CD4-positive, alpha-beta T cell (primary cell): ENCODE data around the gene LRRC58. TPM values are rescaled to one million over a fixed set of nuclear protein-coding genes. Genes with fewer than 3 reads are reported as not detected.

Experiments
- ATAC-seq: fragments of 200-7000 bp; cut with Tn5 transposase; one replicate; pipeline ENCODE4 v1.10.0; 2022; ENCODE audit warnings: mild to moderate bottlenecking; ENCODE audit not compliant: poor library complexity
- CTCF ChIA-PET: fragments of 350-600 bp; sonication (Branson Sonifier 250); formaldehyde crosslinking; loops from one replicate; lab custom pipeline; 2021; ENCODE audit warnings: antibody characterized with exemption, inconsistent platforms; lab: Charles Lee
- POLR2A ChIA-PET: fragments of 350-600 bp; sonication (Branson Sonifier 250); formaldehyde crosslinking; loops from one replicate; lab custom pipeline; 2021; ENCODE audit warnings: antibody characterized with exemption, inconsistent platforms; lab: Charles Lee
- DNase-seq, 14 experiments: peaks; one replicate each; pipeline ENCODE4 v3.0.0-alpha.2; 2013 to 2020; ENCODE audit warnings: mixed read lengths in 2 of 14
- H3K27ac ChIP-seq, 2 donors: one replicate each; pipeline versions ENCODE4 v1.5.1 to v1.7.0; 2013; ENCODE audit warnings: low read length in 2 of 2, low read depth in 1 of 2, mild to moderate bottlenecking in 1 of 2
- H3K27me3 ChIP-seq, 2 experiments: 1 replicate in 1 of 2; 2 replicates in 1 of 2; pipeline versions ENCODE4 v1.6.1 to v1.7.0; 2013; ENCODE audit warnings: low read length in 2 of 2, control low read depth in 1 of 2, mild to moderate bottlenecking in 1 of 2, moderate library complexity in 1 of 2; ENCODE audit not compliant: insufficient read depth in 2 of 2, control insufficient read depth in 1 of 2
- H3K36me3 ChIP-seq: one replicate; pipeline ENCODE4 v1.6.1; 2013; ENCODE audit warnings: low read length, control low read depth; ENCODE audit not compliant: insufficient read depth
- H3K4me1 ChIP-seq: one replicate; pipeline ENCODE4 v1.6.1; 2013; ENCODE audit warnings: low read length, control low read depth; ENCODE audit not compliant: insufficient read depth
- H3K4me3 ChIP-seq: one replicate; pipeline ENCODE4 v1.5.1; 2013; ENCODE audit warnings: mild to moderate bottlenecking, low read length, moderate library complexity
- H3K9me3 ChIP-seq, 2 experiments: 1 replicate in 1 of 2; 2 replicates in 1 of 2; pipeline versions ENCODE4 v1.6.1 to v1.7.0; 2013; ENCODE audit warnings: low read length in 2 of 2, mild to moderate bottlenecking in 2 of 2, control low read depth in 1 of 2, moderate library complexity in 1 of 2; ENCODE audit not compliant: control insufficient read depth in 1 of 2, insufficient read depth in 1 of 2
- H3K27ac Mint-ChIP-seq: one replicate; pipeline ENCODE4 v1.8.0; 2020; ENCODE audit warnings: mixed read lengths
- H3K27me3 Mint-ChIP-seq: one replicate; pipeline ENCODE4 v1.8.0; 2021; ENCODE audit warnings: mixed read lengths
- H3K36me3 Mint-ChIP-seq: one replicate; pipeline ENCODE4 v1.8.0; 2021; ENCODE audit warnings: low read depth, mixed read lengths
- H3K4me1 Mint-ChIP-seq: one replicate; pipeline ENCODE4 v1.8.0; 2021; ENCODE audit warnings: low read depth, mixed read lengths
- H3K4me3 Mint-ChIP-seq: one replicate; pipeline ENCODE4 v1.8.0; 2020; ENCODE audit warnings: mild to moderate bottlenecking, mixed read lengths
- H3K9me3 Mint-ChIP-seq: one replicate; pipeline ENCODE4 v1.8.0; 2020; ENCODE audit warnings: mixed read lengths
- CTCF ChIP-seq: fragments of 200-600 bp; IDR thresholded peaks from one replicate; pipeline ENCODE4 v1.8.0; 2022; ENCODE audit warnings: antibody characterized with exemption, mild to moderate bottlenecking
- intact Hi-C, 2 experiments: fragments of 100-400 bp; cut with DNase I in 1 of 2; cut with micrococcal nuclease in 1 of 2; formaldehyde crosslinking; loops; one replicate each; pipeline versions ENCODE4 v1.15.1 to v1.9.0; 2023 to 2025; cut with DNase I, micrococcal nuclease
- total RNA-seq, 174 experiments: library from RNA in 2 of 174; stranded (reverse) in 2 of 174; gene quantifications; one replicate each; pipeline ENCODE4 v1.2.3 and lab custom pipeline; 2021 to 2026

LRRC58 gene
- total RNA-seq, 2 experiments from 2014 or later: 16.6 to 17.7 TPM

- no peak for ATAC-seq
- CTCF ChIA-PET: no interaction called here
- Histone ChIP-seq H3K9me3 (peaks cover 0 to 11% of the 10 kb centered on the region in 2 experiments), H3K36me3 (no peaks in the 10 kb centered on the region), H3K27ac (no peak overlapping the region), H3K4me3 (no peak overlapping the region), H3K4me1 (no peaks in the 10 kb centered on the region), H3K27me3 (no peaks in the 10 kb centered on the region)
- intact Hi-C loops: no loop called here
- H3K27ac Mint-ChIP-seq: no peak overlapping the region
- H3K4me3 Mint-ChIP-seq: no peak overlapping the region
- TF ChIP-seq CTCF: no peak
- H3K27me3 Mint-ChIP-seq: peaks cover 4% of the 10 kb centered on the region
- DNase-seq: no peak
- POLR2A ChIA-PET: no interaction called here
- H3K4me1 Mint-ChIP-seq: no peaks in the 10 kb centered on the region
- H3K9me3 Mint-ChIP-seq: peaks cover 5% of the 10 kb centered on the region
- H3K36me3 Mint-ChIP-seq: peaks cover 33% of the 10 kb centered on the region
These were observed 37.0 kb downstream of the LRRC58 start for GRCh38 chr3:120311863-120312794.

DNA sequence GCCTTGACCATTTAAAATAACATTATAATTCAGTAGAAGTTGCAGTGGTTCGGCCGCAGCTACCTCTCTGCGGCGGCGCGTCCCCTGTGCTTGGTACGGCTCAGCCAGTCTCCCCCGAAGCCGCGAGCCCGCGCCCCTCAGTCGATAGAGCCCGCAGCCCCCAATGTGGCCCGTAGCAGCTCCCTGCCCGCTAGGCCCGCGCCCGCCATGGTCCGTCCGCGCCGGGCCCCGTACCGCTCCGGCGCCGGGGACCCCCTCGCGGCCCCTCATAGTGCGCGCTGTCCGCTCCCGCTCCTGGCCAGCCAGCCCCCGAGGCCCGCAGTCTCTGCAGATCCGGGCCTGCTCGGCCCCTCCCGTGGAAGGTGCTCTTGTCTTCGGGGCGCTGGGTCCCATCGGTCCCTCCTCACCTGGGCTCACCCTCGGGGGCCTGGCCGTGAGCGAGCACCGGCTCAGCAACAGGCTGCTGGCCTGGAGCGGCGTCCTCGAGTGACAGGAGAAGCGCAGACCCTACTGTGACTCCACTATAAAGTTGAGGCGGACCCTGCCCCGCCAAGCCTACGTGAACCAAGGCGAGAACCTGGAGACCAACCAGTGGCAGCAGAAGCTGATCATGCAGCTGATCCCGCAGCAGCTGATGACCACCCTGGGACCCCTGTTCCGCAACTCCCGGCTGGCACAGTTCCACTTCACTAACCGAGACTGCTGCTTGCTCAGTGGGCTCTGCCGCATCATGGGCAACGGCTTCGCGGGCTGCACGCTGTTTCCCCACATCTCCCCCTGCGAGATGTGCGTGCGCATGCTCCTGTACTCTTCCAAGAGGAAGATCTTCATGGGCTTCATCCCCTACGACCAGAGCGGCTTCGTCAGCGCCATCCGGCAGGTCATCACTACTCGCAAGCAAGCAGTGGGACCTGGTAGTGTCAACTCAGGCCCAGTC, 42.4 kb downstream of the LRRC58 start:
- ATAC-seq: no peak
- intact Hi-C loops: no loop called here
- Mint-ChIP-seq H3K4me3 (no peak overlapping the region), H3K4me1 (no peaks in the 10 kb centered on the region), H3K27me3 (peaks cover 5% of the 10 kb centered on the region), H3K36me3 (no peaks in the 10 kb centered on the region), H3K9me3 (no peaks in the 10 kb centered on the region), H3K27ac (no peak overlapping the region)
- CTCF ChIA-PET: no interaction called here
- Histone ChIP-seq H3K4me1 (no peaks in the 10 kb centered on the region), H3K36me3 (no peaks in the 10 kb centered on the region), H3K27me3 (no peaks in the 10 kb centered on the region), H3K9me3 (peaks cover 0 to 14% of the 10 kb centered on the region in 2 experiments), H3K4me3 (no peak overlapping the region), H3K27ac (no peak overlapping the region)
- DNase-seq: no peak
- POLR2A ChIA-PET: no interaction called here
- TF ChIP-seq CTCF: no peak

DNA sequence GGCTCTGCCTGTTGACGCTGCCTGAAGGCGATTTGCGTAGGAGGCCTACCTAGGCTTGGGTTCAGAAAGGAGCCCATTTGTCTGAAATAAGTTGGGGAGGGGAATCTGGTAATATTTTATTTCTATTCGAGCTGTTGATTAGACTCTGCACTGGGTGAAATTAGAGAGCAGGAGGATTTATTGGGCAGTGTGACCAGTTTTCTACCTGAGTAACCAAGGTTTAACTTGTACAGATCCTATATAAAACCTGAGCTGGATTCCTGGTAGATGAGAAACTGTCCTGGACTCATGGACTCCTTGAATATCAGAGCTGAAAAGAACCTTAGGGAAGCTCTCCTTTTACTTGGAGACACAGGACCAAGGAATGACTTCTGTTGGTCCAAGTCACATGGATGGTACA, 44.5 kb downstream of the LRRC58 start:
- POLR2A ChIA-PET: no interaction called here
- H3K4me3 ChIP-seq: no peak overlapping the region
- H3K27me3 ChIP-seq: no peaks in the 10 kb centered on the region
- Mint-ChIP-seq H3K4me3 (no peak overlapping the region), H3K36me3 (no peaks in the 10 kb centered on the region), H3K4me1 (no peaks in the 10 kb centered on the region), H3K27ac (no peak overlapping the region), H3K9me3 (no peaks in the 10 kb centered on the region), H3K27me3 (peaks cover 5% of the 10 kb centered on the region)
- no peaks in the 10 kb centered on the region for H3K4me1 ChIP-seq
- H3K36me3 ChIP-seq: no peaks in the 10 kb centered on the region
- no peak for DNase-seq
- no peak overlapping the region for H3K27ac ChIP-seq
- TF ChIP-seq CTCF: no peak
- CTCF ChIA-PET: no interaction called here
- H3K9me3 ChIP-seq: peaks cover 0 to 13% of the 10 kb centered on the region in 2 experiments
- intact Hi-C loops: no loop called here
- ATAC-seq: no peak
